Fibroblast of the aortic adventitia (primary cell): ENCODE results near the gene ZBTB21. TPM values are rescaled to one million over a fixed set of nuclear protein-coding genes. Genes with fewer than 3 reads are reported as not detected.
A peak's percentile ranks its signal among the peaks of the same experiment; 100 is the strongest.

Experiments
- DNase-seq: peaks from one replicate; pipeline ENCODE4 v3.0.0-alpha.2; 2010; ENCODE audit warnings: low read depth
- H3K4me3 ChIP-seq: 2 replicates; pipeline ENCODE4 v1.5.1; 2011; ENCODE audit warnings: low read depth, mild to moderate bottlenecking, control low read depth, low read length, moderate library complexity
- CTCF ChIP-seq: IDR thresholded peaks from 2 replicates; pipeline ENCODE4 v1.5.1; 2011; ENCODE audit warnings: mild to moderate bottlenecking, low read length, control low read depth, inconsistent platforms; ENCODE audit not compliant: insufficient read depth
- total RNA-seq: library from RNA; depleted of rRNA; stranded (reverse); fragments of >200 nt; gene quantifications from 2 replicates; pipeline ENCODE4 v1.2.3, GENCODE V29; 2012; ENCODE audit warnings: low replicate concordance

Gene ZBTB21
- total RNA-seq, 1 donor = 15.4 TPM

GRCh38 chr21:42006765-42007164 lies 3.4 kb downstream of the ZBTB21 start:
- TF ChIP-seq CTCF = no peak
- DNase-seq = no peak
- H3K4me3 ChIP-seq = no peak overlapping the region

GRCh38 chr21:42004406-42005199 lies 5.6 kb downstream of the ZBTB21 start:
- H3K4me3 ChIP-seq = no peak overlapping the region
- TF ChIP-seq CTCF = no peak
- DNase-seq = no peak

GRCh38 chr21:42003051-42003461 lies 7.1 kb downstream of the ZBTB21 start:
- no peak for TF ChIP-seq CTCF
- no peak overlapping the region for H3K4me3 ChIP-seq
- no peak for DNase-seq

GRCh38 chr21:42002421-42002958 lies 7.7 kb downstream of the ZBTB21 start:
- DNase-seq = peak; percentile 68

GRCh38 chr21:42001781-42002180 lies 8.4 kb downstream of the ZBTB21 start:
- no peak for TF ChIP-seq CTCF
- no peak for DNase-seq
- H3K4me3 ChIP-seq = no peak overlapping the region

More at GRCh38 chr21:42002421-42002958, 7.7 kb downstream of the ZBTB21 start:
- no peak for TF ChIP-seq CTCF
- H3K4me3 ChIP-seq = no peak overlapping the region

- DNase-seq = no peak
- no peak overlapping the region for H3K4me3 ChIP-seq
- no peak for TF ChIP-seq CTCF
Measured at GRCh38 chr21:42000908-42001307, 9.3 kb downstream of the ZBTB21 start.
